Heart right ventricle (tissue), 16 donors: ENCODE measurements around the gene TMPRSS3. TPM values are rescaled to one million over a fixed set of nuclear protein-coding genes. Genes with fewer than 3 reads are reported as not detected.
A peak's percentile ranks its signal among the peaks of the same experiment; 100 is the strongest.

Experiments used
- ATAC-seq, 8 donors: fragments of 200-7000 bp; cut with Tn5 transposase; one replicate each; pipeline ENCODE4 v1.9.1; 2020; ENCODE audit warnings: mild to moderate bottlenecking in 8 of 8, moderate library complexity in 8 of 8, moderate number of reproducible peaks in 1 of 8
- DNase-seq, 2 donors: peaks; one replicate each; pipeline ENCODE4 v3.0.0-alpha.2; 2020
- H3K27ac ChIP-seq, 10 donors: fragments of 200-600 bp; sonication (generic) in 2 of 10; one replicate each; pipeline versions ENCODE4 v1.5.0 to v1.8.0; 2020 to 2022; ENCODE audit warnings: mild to moderate bottlenecking in 3 of 10
- H3K27me3 ChIP-seq, 7 donors: fragments of 200-600 bp; one replicate each; pipeline ENCODE4 v1.8.0; 2021 to 2022; ENCODE audit warnings: mild to moderate bottlenecking in 2 of 7
- H3K36me3 ChIP-seq, 9 donors: fragments of 200-600 bp; sonication (generic) in 1 of 9; one replicate each; pipeline versions ENCODE4 v1.5.0 to v1.8.0; 2020 to 2022; ENCODE audit warnings: mild to moderate bottlenecking in 2 of 9
- H3K4me1 ChIP-seq, 9 donors: fragments of 200-600 bp; sonication (generic) in 1 of 9; one replicate each; pipeline versions ENCODE4 v1.5.0 to v1.8.0; 2020 to 2022; ENCODE audit warnings: mild to moderate bottlenecking in 4 of 9
- H3K4me3 ChIP-seq, 10 donors: fragments of 200-600 bp; sonication (generic) in 2 of 10; one replicate each; pipeline versions ENCODE4 v1.5.0 to v1.8.0; 2020 to 2022; ENCODE audit warnings: mild to moderate bottlenecking in 7 of 10, moderate library complexity in 2 of 10
- H3K9me3 ChIP-seq, 11 donors: fragments of 200-600 bp in 10 of 11; sonication (generic) in 2 of 11; one replicate each; pipeline versions ENCODE4 v1.5.0 to v1.8.0; 2013 to 2022; ENCODE audit warnings: mild to moderate bottlenecking in 2 of 11, control low read depth in 1 of 11, moderate library complexity in 1 of 11
- WGBS, 2 donors: extraction: QIAGEN DNeasy Blood & Tissue Kit; methylation state at CpG; one replicate each; pipeline ENCODE4 v1.1.7; 2013; ENCODE audit warnings: inconsistent platforms in 1 of 2; 5-methylcytosine and 5-hydroxymethylcytosine counted together
- intact Hi-C, 10 donors: fragments of 100-400 bp; cut with DNase I; formaldehyde crosslinking; loops; one replicate each; pipeline versions ENCODE4 v1.11.1 to v1.14.2; 2022
- polyA plus RNA-seq, 2 donors: library from polyadenylated mRNA; stranded (reverse); fragments of 200-250 nt; gene quantifications; one replicate each; pipeline ENCODE4 v1.2.3, GENCODE V29; 2013
- total RNA-seq, 10 donors: library from RNA; stranded (reverse); fragmentation: NEBNext Ultra II Directional in 3 of 10; extraction: Animal tissue kit (Norgen Biotek cat#: 25700) in 3 of 10; gene quantifications; one replicate each; pipeline versions ENCODE4 v1.2.1 to v1.2.4, GENCODE V29; 2021 to 2023
- TF ChIP-seq, protein P1 (sequence below), 9 donors: fragments of 200-600 bp; sonication (generic) in 2 of 9; IDR thresholded peaks; one replicate each; pipeline versions ENCODE4 v1.5.0 to v1.8.0; 2021 to 2022; ENCODE audit warnings: antibody characterized with exemption in 9 of 9, mild to moderate bottlenecking in 5 of 9, moderate library complexity in 1 of 9
- donor health status: Arrhythmogenic right ventricular cardiomyopathy.
- donor health status: ischemic (EF 13 %, LVEDD 7.1; RV severe dilation, severe dysfunction).
- donor health status: healthy with polysubstance abuse.
- donor health status: DM: no; HTN: yes; CAD: no.
- donor health status: DM: no; HTN: no; CAD: no.
- donor health status: ischemic (EF 25% LVEDD 6.9; RV normal size, moderate dysfunction).
- donor health status: ischemic (EF 25% LVEDD 5.7; RV mildly dilated, moderate dysfunction).
- donor health status: healthy.
- donor health status: DM: yes; HTN: yes; CAD: no.
- donor health status: Ischemic cardiomyopathy.
- donor health status: ischemic (EF 35%, LVEDD 5.7; RV mildly dilated, moderate dysfunction).
- donor health status: nonischemic (EF 11% LVEDD 7.7; RV severe dilation, severe dysfunction).
- donor health status: DM: yes; HTN: yes; CAD: no.
- donor health status: PGD.
- donor health status: ischemic (EF 29% LVEDD 5.4; RV normal size, mild dysfunction).
- donor health status: nonischemic (EF 23%, LVEDD 6.1; RV moderate dilation, normal function).

Gene TMPRSS3
- total and polyA plus RNA-seq, 12 donors = 0.01 to 1.0 (median 0.42) TPM; not detected in 9

DNA sequence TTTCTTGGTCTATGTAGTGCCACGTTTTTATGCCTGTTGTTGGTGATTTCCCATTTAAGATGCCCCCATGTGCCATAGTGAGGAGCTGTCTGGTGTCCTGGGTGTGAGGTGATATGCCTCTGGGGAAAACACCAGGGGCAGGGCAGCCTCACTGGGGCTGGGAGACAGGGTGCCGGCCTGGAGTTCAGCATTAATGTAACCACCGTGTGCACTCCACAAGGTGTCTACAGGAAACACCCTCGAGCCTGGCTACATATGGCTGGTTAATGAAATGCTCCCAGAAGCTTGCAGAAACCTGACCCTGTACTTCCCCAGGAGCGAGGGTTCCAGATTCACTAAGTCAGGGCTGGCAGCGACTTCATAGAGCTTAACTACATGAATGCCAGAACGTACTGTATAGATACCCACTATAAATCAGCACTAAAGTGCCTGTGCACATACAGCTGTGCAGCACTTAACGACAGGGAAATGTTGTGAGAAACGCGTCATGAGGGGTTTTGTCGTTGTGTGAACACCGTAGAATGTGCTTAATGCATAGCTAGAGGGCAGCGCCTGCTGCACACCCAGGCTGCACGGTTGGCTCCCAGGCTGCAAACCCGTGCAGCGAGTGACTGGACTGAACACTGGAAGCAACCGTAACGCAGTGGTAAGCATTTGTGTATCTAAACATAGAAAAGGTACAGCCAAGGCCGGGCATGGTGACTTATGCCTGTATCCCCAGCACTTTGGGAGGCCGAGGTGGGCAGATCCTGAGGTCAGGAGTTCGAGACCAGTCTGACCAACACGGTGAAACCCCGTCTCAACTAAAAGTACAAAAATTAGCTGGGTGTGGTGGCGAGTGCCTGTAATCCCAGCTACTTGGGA, 55.4 kb downstream of the TMPRSS3 start:
- 85 to 87% methylated on average over 24 of the region's 24 CpGs for WGBS, 2 donors
- Histone ChIP-seq H3K9me3 (no peaks in the 10 kb centered on the region), H3K27ac (no peak overlapping the region), H3K4me3 (no peak overlapping the region), H3K4me1 (peaks cover 0 to 7% (median 0%) of the 10 kb centered on the region in 9 donors), H3K27me3 (peaks cover 0 to 26% (median 10%) of the 10 kb centered on the region in 7 donors), H3K36me3 (no peaks in the 10 kb centered on the region)
- intact Hi-C loops = loop anchor here in 3 of 10 donors (10.0 kb wide), 2 partner anchors 94 to 104 kb away; no protein-coding TSS in a partner anchor
- DNase-seq (no peak), ATAC-seq (no peak)
- TF ChIP-seq, protein P1, sequence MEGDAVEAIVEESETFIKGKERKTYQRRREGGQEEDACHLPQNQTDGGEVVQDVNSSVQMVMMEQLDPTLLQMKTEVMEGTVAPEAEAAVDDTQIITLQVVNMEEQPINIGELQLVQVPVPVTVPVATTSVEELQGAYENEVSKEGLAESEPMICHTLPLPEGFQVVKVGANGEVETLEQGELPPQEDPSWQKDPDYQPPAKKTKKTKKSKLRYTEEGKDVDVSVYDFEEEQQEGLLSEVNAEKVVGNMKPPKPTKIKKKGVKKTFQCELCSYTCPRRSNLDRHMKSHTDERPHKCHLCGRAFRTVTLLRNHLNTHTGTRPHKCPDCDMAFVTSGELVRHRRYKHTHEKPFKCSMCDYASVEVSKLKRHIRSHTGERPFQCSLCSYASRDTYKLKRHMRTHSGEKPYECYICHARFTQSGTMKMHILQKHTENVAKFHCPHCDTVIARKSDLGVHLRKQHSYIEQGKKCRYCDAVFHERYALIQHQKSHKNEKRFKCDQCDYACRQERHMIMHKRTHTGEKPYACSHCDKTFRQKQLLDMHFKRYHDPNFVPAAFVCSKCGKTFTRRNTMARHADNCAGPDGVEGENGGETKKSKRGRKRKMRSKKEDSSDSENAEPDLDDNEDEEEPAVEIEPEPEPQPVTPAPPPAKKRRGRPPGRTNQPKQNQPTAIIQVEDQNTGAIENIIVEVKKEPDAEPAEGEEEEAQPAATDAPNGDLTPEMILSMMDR (IDR thresholded peaks at IDR 0.05) = no peak

- ATAC-seq (peak in 1 of 8 donors; percentile 28), DNase-seq (no peak)
- intact Hi-C loops = loop anchor here in 2 of 10 donors (5.0 to 10.0 kb wide), 3 partner anchors 106 to 194 kb away; no protein-coding TSS in a partner anchor
- no peak overlapping the region for H3K27ac ChIP-seq
- TF ChIP-seq, protein P1 (IDR thresholded peaks at IDR 0.05) = no peak
- H3K9me3 ChIP-seq = no peaks in the 10 kb centered on the region
- peaks cover 0 to 7% (median 0%) of the 10 kb centered on the region in 9 donors for H3K4me1 ChIP-seq
- H3K4me3 ChIP-seq = no peak overlapping the region
- WGBS, 2 donors = 92 to 94% methylated on average over 17 of the region's 17 CpGs
- no peaks in the 10 kb centered on the region for H3K36me3 ChIP-seq
- H3K27me3 ChIP-seq = peaks cover 0 to 37% (median 15%) of the 10 kb centered on the region in 7 donors
Measured at GRCh38 chr21:42338729-42339715, 56.8 kb downstream of the TMPRSS3 start.

- Histone ChIP-seq H3K9me3 (no peaks in the 10 kb centered on the region), H3K4me1 (peaks cover 0 to 7% (median 0%) of the 10 kb centered on the region in 9 donors), H3K4me3 (no peak overlapping the region), H3K27me3 (peaks cover 0 to 42% (median 23%) of the 10 kb centered on the region in 7 donors), H3K36me3 (no peaks in the 10 kb centered on the region), H3K27ac (no peak overlapping the region)
- TF ChIP-seq, protein P1 (IDR thresholded peaks at IDR 0.05) = peak; percentile 18 to 73 (median 60)
- peak; percentile 50 to 53 for DNase-seq
- 37 to 42% methylated on average over 23 of the region's 23 CpGs for WGBS, 2 donors
- intact Hi-C loops = loop anchor here in 2 of 10 donors (5.0 to 10.0 kb wide), 3 partner anchors 107 to 193 kb away; no protein-coding TSS in a partner anchor
- peak; percentile 33 to 86 (median 76) for ATAC-seq
Measured at GRCh38 chr21:42337830-42338728, 57.8 kb downstream of the TMPRSS3 start.
